GM19023 (cell line): ENCODE data around the gene FDCSP.
"Not testable (repeated sequence)": the region's sequence is repeated elsewhere in the genome, so short reads cannot be mapped to it uniquely, and the experiment has no call there.

Experiments
- ATAC-seq: cut with Tn5 transposase; IDR thresholded peaks from one replicate; pipeline ENCODE4 v1.9.1; 2021; ENCODE audit warnings: mild to moderate bottlenecking, moderate library complexity; ENCODE audit not compliant: unreplicated experiment

FDCSP gene

GRCh38 chr4:70239131-70239883 is 13.4 kb downstream of the FDCSP start:
- no peak for ATAC-seq

GRCh38 chr4:70239884-70240591 is 14.1 kb downstream of the FDCSP start:
- ATAC-seq, result no peak

GRCh38 chr4:70242297-70242696 is 16.4 kb downstream of the FDCSP start, which contains the start of gene CSN3:
CSN3 (plus strand) TSS chr4:70242597; CDS start chr4:70244820, 2,223 bp downstream.
- ATAC-seq, result not testable (repeated sequence)

- no peak for ATAC-seq
Observed at GRCh38 chr4:70243091-70243490, 17.2 kb downstream of the FDCSP start.

- ATAC-seq, result no peak
Observed at GRCh38 chr4:70251250-70251944, 25.5 kb downstream of the FDCSP start.

- ATAC-seq, result no peak
Observed at GRCh38 chr4:70251945-70252277, 26.0 kb downstream of the FDCSP start.

DNA sequence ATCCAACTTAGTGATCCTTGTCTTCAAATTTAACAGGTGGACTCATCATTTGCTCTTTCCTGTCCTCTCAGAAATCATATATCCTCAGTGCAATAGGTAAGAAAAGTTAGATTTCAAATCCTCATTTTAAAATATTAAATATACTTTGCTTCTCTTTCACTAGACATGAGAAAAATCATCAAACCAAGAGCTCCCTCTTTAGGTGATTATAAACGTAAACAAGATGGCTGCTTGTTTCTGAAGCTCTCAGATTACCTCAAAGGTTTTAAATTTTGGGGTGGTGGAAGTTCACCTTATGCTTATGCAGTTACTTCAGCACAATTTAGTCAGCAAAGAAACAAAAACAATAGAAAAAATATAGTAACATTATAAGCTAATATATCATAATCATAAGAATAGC is 43.8 kb downstream of the FDCSP start:
- ATAC-seq, result no peak

GRCh38 chr4:70277121-70277520 is 51.2 kb downstream of the FDCSP start:
- ATAC-seq, result no peak

- no peak for ATAC-seq
Observed at GRCh38 chr4:70280567-70280966, 54.6 kb downstream of the FDCSP start.
